Loucy (cell line): Measurements from ENCODE around the gene CTXN3.

Source experiments
- H2AFZ ChIP-seq: fragments of 200-600 bp; sonication (generic); 2 replicates; pipeline ENCODE4 v1.6.0; 2016; ENCODE audit warnings: antibody characterized with exemption, mild to moderate bottlenecking, low read length, moderate library complexity
- H3F3A ChIP-seq: fragments of 200-600 bp; 2 replicates; pipeline ENCODE4 v1.6.0; 2016; ENCODE audit warnings: antibody characterized with exemption, low read depth, mild to moderate bottlenecking
- H3K27me3 ChIP-seq: fragments of 200-600 bp; sonication (generic); 2 replicates; pipeline ENCODE4 v1.6.1; 2014; ENCODE audit warnings: low read length, mild to moderate bottlenecking; ENCODE audit not compliant: insufficient read depth, poor library complexity, severe bottlenecking
- H3K36me3 ChIP-seq: fragments of 200-600 bp; sonication (generic); 2 replicates; pipeline ENCODE4 v1.6.1; 2016; ENCODE audit warnings: low read length; ENCODE audit not compliant: insufficient read depth
- H3K4me1 ChIP-seq: fragments of 200-600 bp; sonication (generic); 2 replicates; pipeline ENCODE4 v1.5.1; 2014; ENCODE audit warnings: low read length, mild to moderate bottlenecking; ENCODE audit not compliant: insufficient read depth, poor library complexity, severe bottlenecking
- H3K4me2 ChIP-seq: fragments of 200-600 bp; sonication (generic); 2 replicates; pipeline ENCODE4 v1.6.0; 2014; ENCODE audit warnings: antibody characterized with exemption, low read length, low read depth, mild to moderate bottlenecking; ENCODE audit not compliant: poor library complexity, severe bottlenecking
- H3K4me3 ChIP-seq: fragments of 200-600 bp; sonication (generic); 2 replicates; pipeline ENCODE4 v1.5.1; 2014; ENCODE audit warnings: low read length, mild to moderate bottlenecking, mixed read lengths; ENCODE audit not compliant: poor library complexity, severe bottlenecking
- H3K79me2 ChIP-seq: fragments of 200-600 bp; sonication (generic); 2 replicates; pipeline ENCODE4 v1.6.1; 2014; ENCODE audit warnings: low read length; ENCODE audit not compliant: insufficient read depth
- H3K9ac ChIP-seq: fragments of 200-600 bp; sonication (generic); 2 replicates; pipeline ENCODE4 v1.6.0; 2014; ENCODE audit warnings: mild to moderate bottlenecking, low read depth, low read length, moderate library complexity; ENCODE audit not compliant: poor library complexity, severe bottlenecking
- H3K9me2 ChIP-seq: fragments of 200-600 bp; sonication (generic); replicated peaks from 2 replicates; pipeline ENCODE4 v1.6.1; 2016; ENCODE audit warnings: low read depth, low read length, mixed read lengths
- H3K9me3 ChIP-seq: fragments of 200-600 bp; sonication (generic); 2 replicates; pipeline ENCODE4 v1.6.1; 2014; ENCODE audit warnings: mild to moderate bottlenecking, antibody characterized with exemption, low read length, low read depth; ENCODE audit not compliant: insufficient read depth
- H4K20me1 ChIP-seq: fragments of 200-600 bp; sonication (generic); 2 replicates; pipeline ENCODE4 v1.6.0; 2014; ENCODE audit warnings: antibody characterized with exemption, low read length, mild to moderate bottlenecking; ENCODE audit not compliant: insufficient read depth, poor library complexity, severe bottlenecking
- EZH2phosphoT487 ChIP-seq: fragments of 200-600 bp; IDR thresholded peaks from 2 replicates; pipeline ENCODE4 v1.6.1; 2018; ENCODE audit warnings: antibody characterized with exemption, mild to moderate bottlenecking, moderate library complexity, borderline replicate concordance
- TF ChIP-seq, protein P1 (sequence below): fragments of 200-600 bp; sonication (generic); conservative IDR thresholded peaks from 2 replicates; pipeline ENCODE4 v1.5.1; 2014; ENCODE audit warnings: mild to moderate bottlenecking, antibody characterized with exemption, low read length

CTXN3 gene

DNA sequence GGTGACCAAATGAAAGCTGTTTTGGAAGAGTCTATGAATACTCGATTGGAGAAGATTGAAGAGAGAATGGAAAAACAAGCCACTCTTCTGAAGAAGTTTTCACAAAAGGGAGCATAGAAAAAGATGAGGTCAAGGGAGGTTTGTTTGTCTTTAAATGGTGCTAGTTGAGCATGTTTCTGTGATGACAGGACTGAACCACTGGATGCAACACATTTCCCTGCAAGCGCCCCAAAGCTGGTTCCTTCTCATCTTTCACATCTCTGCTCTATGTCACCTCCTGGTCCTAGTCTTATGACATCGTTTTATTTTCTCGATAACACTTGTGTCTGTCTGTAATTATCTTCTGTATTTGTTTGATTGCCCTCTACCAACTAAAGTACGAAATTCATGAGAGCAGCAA, 50.5 kb downstream of the CTXN3 start:
- Histone ChIP-seq H2AFZ (no peak overlapping the region), H3K4me3 (no peak overlapping the region), H3K9ac (no peak overlapping the region), H3K9me2 (no peaks in the 10 kb centered on the region), H3K79me2 (no peaks in the 10 kb centered on the region), H3K4me2 (no peak overlapping the region), H4K20me1 (no peaks in the 10 kb centered on the region), H3F3A (no peaks in the 10 kb centered on the region), H3K27me3 (no peaks in the 10 kb centered on the region), H3K9me3 (no peaks in the 10 kb centered on the region), H3K36me3 (no peaks in the 10 kb centered on the region), H3K4me1 (peaks cover 3% of the 10 kb centered on the region)
- TF ChIP-seq EZH2phosphoT487: no peak
- TF ChIP-seq, protein P1, sequence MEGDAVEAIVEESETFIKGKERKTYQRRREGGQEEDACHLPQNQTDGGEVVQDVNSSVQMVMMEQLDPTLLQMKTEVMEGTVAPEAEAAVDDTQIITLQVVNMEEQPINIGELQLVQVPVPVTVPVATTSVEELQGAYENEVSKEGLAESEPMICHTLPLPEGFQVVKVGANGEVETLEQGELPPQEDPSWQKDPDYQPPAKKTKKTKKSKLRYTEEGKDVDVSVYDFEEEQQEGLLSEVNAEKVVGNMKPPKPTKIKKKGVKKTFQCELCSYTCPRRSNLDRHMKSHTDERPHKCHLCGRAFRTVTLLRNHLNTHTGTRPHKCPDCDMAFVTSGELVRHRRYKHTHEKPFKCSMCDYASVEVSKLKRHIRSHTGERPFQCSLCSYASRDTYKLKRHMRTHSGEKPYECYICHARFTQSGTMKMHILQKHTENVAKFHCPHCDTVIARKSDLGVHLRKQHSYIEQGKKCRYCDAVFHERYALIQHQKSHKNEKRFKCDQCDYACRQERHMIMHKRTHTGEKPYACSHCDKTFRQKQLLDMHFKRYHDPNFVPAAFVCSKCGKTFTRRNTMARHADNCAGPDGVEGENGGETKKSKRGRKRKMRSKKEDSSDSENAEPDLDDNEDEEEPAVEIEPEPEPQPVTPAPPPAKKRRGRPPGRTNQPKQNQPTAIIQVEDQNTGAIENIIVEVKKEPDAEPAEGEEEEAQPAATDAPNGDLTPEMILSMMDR: no peak

DNA sequence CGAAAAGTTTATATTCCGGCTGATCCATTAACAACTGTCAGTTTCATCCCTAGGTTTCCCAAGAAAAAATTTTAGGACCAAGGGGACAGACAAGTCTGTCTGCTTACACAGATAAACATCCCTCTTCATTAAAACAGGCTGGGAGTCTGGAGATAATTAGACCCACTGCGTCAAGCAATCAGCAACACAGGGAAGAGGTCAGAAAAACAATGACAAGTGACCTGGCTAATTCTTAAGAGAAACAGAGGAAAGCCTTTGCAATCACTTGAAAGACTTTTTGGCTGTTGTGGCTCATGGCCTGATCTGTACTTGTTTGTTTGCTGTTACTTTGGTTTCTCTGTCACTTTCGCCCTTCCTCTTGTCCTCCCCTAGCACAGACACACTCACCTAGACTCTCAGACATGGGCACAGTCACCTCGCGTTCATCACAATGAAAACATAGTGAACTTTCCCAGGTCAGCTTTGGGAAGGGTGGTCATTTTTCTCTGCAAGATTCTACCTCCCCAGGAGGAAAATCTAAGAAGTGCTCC, 51.4 kb downstream of the CTXN3 start:
- Histone ChIP-seq H3K4me1 (peaks cover 1% of the 10 kb centered on the region), H3K36me3 (no peaks in the 10 kb centered on the region), H3K4me3 (no peak overlapping the region), H3K79me2 (no peaks in the 10 kb centered on the region), H2AFZ (no peak overlapping the region), H3K9me3 (no peaks in the 10 kb centered on the region), H3K9ac (no peak overlapping the region), H4K20me1 (no peaks in the 10 kb centered on the region), H3F3A (no peaks in the 10 kb centered on the region), H3K4me2 (no peak overlapping the region), H3K27me3 (no peaks in the 10 kb centered on the region), H3K9me2 (no peaks in the 10 kb centered on the region)
- no peak for TF ChIP-seq EZH2phosphoT487
- TF ChIP-seq, protein P1: no peak

DNA sequence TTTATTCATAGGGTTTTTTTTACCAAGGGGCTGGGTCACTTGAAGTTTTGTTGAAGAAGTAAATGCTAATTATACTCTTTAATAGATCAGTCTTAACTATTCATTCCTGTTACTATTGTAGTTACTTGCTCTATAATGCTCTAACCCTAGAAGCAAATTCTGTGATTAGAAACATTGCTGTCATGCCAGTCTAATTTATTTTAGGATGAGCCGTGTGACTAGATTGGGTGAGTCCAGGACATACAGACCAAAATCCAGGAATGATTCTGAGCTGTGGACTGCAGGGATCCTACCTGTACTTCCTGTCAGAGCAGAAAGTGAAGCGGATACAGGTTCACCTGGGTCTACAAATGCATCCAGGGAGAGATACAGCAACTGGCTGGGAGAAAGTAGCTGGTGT, 53.6 kb downstream of the CTXN3 start:
- no peaks in the 10 kb centered on the region for H3F3A ChIP-seq
- no peak overlapping the region for H3K9ac ChIP-seq
- no peak overlapping the region for H3K4me3 ChIP-seq
- H3K9me3 ChIP-seq: no peaks in the 10 kb centered on the region
- no peaks in the 10 kb centered on the region for H3K36me3 ChIP-seq
- H3K4me2 ChIP-seq: no peak overlapping the region
- no peaks in the 10 kb centered on the region for H3K4me1 ChIP-seq
- H3K9me2 ChIP-seq: no peaks in the 10 kb centered on the region
- no peak for TF ChIP-seq EZH2phosphoT487
- TF ChIP-seq, protein P1: no peak
- H3K27me3 ChIP-seq: no peaks in the 10 kb centered on the region
- no peak overlapping the region for H2AFZ ChIP-seq
- no peaks in the 10 kb centered on the region for H4K20me1 ChIP-seq
- H3K79me2 ChIP-seq: no peaks in the 10 kb centered on the region
